ENCODE results near the gene VPS37C. TPM values are rescaled to one million over a fixed set of nuclear protein-coding genes. Genes with fewer than 3 reads are reported as not detected.

The VPS37C gene
- total RNA-seq, 1 experiment from 2014 or later: 19.0 TPM

DNA sequence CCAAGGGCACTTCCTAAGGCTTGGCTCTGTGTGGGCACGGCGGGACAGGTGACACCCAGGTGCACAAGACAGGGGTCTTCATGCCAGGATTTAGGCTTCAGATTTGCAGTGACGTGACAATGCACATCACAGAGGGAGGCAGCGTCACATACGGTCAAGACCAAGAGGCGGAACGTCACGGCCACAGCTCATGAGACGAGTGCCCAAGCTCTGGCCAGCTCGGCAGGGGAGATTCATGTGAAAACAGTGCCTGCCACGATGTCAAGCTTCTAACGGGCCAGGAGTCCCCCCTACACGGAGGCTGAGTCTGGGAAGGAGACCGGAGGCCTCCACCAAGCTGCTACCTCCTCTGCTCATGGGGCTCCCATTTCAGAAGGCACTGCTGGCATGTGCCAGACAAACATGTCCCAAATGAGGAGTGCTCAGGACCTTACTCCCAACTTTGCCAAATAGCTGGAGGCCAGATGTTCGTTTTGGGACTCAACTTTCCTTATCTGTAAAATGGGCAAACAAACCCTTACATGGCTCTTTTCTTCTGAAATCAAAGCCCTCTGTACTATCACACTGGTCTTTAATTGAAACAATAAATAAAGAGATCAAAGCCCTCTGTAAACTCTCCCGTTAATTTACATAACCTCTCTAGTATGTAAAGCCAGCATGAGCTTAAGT lies 16.6 kb downstream of the VPS37C start:
- no CpG with 5 or more reads among the region's 16 CpGs for WGBS (ENCODE audit: extremely low coverage, insufficient read length, low lambda C conversion rate)
- DNase-seq: no peak
- H3K9me3 Mint-ChIP-seq: no peaks in the 10 kb centered on the region
- no peak overlapping the region for H2BK5ac ChIP-seq (ENCODE audit: insufficient read length, low read length)
- no peaks in the 10 kb centered on the region for H3K36me3 Mint-ChIP-seq (ENCODE audit: insufficient read depth in 1 of 3, low read depth in 3 of 3)
- TF ChIP-seq, protein P1, sequence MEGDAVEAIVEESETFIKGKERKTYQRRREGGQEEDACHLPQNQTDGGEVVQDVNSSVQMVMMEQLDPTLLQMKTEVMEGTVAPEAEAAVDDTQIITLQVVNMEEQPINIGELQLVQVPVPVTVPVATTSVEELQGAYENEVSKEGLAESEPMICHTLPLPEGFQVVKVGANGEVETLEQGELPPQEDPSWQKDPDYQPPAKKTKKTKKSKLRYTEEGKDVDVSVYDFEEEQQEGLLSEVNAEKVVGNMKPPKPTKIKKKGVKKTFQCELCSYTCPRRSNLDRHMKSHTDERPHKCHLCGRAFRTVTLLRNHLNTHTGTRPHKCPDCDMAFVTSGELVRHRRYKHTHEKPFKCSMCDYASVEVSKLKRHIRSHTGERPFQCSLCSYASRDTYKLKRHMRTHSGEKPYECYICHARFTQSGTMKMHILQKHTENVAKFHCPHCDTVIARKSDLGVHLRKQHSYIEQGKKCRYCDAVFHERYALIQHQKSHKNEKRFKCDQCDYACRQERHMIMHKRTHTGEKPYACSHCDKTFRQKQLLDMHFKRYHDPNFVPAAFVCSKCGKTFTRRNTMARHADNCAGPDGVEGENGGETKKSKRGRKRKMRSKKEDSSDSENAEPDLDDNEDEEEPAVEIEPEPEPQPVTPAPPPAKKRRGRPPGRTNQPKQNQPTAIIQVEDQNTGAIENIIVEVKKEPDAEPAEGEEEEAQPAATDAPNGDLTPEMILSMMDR (conservative IDR thresholded peaks at IDR 0.05): no peak
- H3K23me2 ChIP-seq (ENCODE audit: insufficient read length, low read depth, low read length, poor library complexity, severe bottlenecking): no peaks in the 10 kb centered on the region
- no peak overlapping the region for H2AK5ac ChIP-seq (ENCODE audit: insufficient read length, low read length)
- H3T11ph ChIP-seq (ENCODE audit: low read length): no peak overlapping the region
- no peak overlapping the region; the same call in 1 of the 2 replicates for H3K14ac ChIP-seq (ENCODE audit: insufficient read depth, low read length)
- no peak overlapping the region for H4K91ac ChIP-seq (ENCODE audit: insufficient read length, low read depth, low read length)
- peak overlapping the region in 1 of 3 experiments; percentile 57; a peak in 1 of 7 replicates for H3K27ac Mint-ChIP-seq
- H3K4me3 Mint-ChIP-seq: no peak overlapping the region
- no peak overlapping the region for H4K5ac ChIP-seq (ENCODE audit: insufficient read length, low read depth, low read length)
- H3K4me1 ChIP-seq (ENCODE audit: insufficient read depth, low read length): no peaks in the 10 kb centered on the region
- no peak overlapping the region for H2BK20ac ChIP-seq (ENCODE audit: low read depth, low read length, poor library complexity, severe bottlenecking)
- H3K79me1 ChIP-seq (ENCODE audit: insufficient read depth, low read depth, low read length, poor library complexity, severe bottlenecking): no peaks in the 10 kb centered on the region
- no peak overlapping the region for H2AFZ ChIP-seq (ENCODE audit: low read length)
- no peak overlapping the region for H3K23ac ChIP-seq (ENCODE audit: insufficient read length, low read depth, low read length)
- H3K27me3 ChIP-seq (ENCODE audit: insufficient read depth, low read length): no peaks in the 10 kb centered on the region
- H3K9ac ChIP-seq (ENCODE audit: extremely low read depth, insufficient read length, low read length): no peak overlapping the region
- no peak overlapping the region for H3K27ac ChIP-seq (ENCODE audit: insufficient read length, low read depth, low read length)
- H2BK15ac ChIP-seq (ENCODE audit: low read depth, low read length): no peak overlapping the region
- H3K79me2 ChIP-seq (ENCODE audit: insufficient read depth, low read length): no peaks in the 10 kb centered on the region
- no peak overlapping the region for H2BK12ac ChIP-seq (ENCODE audit: insufficient read length, low read depth, low read length)
- no peaks in the 10 kb centered on the region for H3K27me3 Mint-ChIP-seq (ENCODE audit: low read depth)
- H3K4me2 ChIP-seq (ENCODE audit: insufficient read depth, insufficient read length, low read length): no peak overlapping the region
- no peaks in the 10 kb centered on the region for H4K20me1 ChIP-seq (ENCODE audit: control insufficient read depth, insufficient read depth, insufficient read length)
- H3K18ac ChIP-seq (ENCODE audit: insufficient read length, low read depth, low read length): no peak overlapping the region
- no peak overlapping the region for H4K8ac ChIP-seq (replicated peaks; ENCODE audit: insufficient read length, low read depth, low read length)
- H3K56ac ChIP-seq (ENCODE audit: insufficient read length, low read depth, low read length): no peak overlapping the region
- H3K4ac ChIP-seq (ENCODE audit: low read depth, low read length): no peak overlapping the region
- no peak overlapping the region for H2BK120ac ChIP-seq (ENCODE audit: low read depth, low read length, poor library complexity, severe bottlenecking)
- peaks cover 12 to 37% of the 10 kb centered on the region in 2 experiments for H3K4me1 Mint-ChIP-seq
- no peaks in the 10 kb centered on the region for H3K9me3 ChIP-seq (ENCODE audit: control insufficient read depth, low read depth, low read length)
